GM12892 (cell line): ENCODE results near the gene TNFRSF19.

Experiments
- POLR2A ChIP-seq: IDR thresholded peaks from 2 replicates; pipeline ENCODE4 v1.6.1; 2011; ENCODE audit warnings: low read depth, low read length, control low read depth
- POLR2AphosphoS5 ChIP-seq: IDR thresholded peaks from 2 replicates; pipeline ENCODE4 v1.6.1; 2011; ENCODE audit warnings: low read depth, low read length, control low read depth

DNA sequence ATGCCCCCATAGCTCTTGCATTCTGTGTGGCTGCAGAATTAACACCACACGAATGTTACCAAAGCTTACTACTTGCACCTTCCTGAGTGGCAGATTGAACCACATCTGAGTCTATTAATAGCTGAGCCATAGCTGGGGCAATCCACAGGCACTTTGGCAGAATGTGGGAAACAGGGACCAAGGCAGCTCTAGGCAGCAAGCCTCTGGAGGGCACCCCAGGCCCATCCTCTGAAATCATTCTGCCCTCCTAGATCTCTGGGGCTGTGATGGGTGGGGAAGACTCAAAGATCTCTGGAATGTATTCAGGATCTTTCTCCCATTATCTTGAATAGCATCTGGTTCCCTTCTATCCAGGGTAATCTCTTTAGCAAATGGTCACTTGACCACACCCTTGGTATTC lies 139.3 kb downstream of the TNFRSF19 start:
- TF ChIP-seq POLR2A = no peak
- TF ChIP-seq POLR2AphosphoS5 = no peak
